Stimulated activated CD4-positive, alpha-beta T cell treated with anti-CD3 and anti-CD28 coated beads, Interleukin-4, amount 100 ng/mL, for 4 hours (primary cell): ENCODE measurements around the gene BAG3.
"Not testable (repeated sequence)": the region's sequence is repeated elsewhere in the genome, so short reads cannot be mapped to it uniquely, and the experiment has no call there.

Experiments
- DNase-seq, 2 experiments: peaks; one replicate each; pipeline ENCODE4 v3.0.0-alpha.2; 2020

Gene BAG3

DNA sequence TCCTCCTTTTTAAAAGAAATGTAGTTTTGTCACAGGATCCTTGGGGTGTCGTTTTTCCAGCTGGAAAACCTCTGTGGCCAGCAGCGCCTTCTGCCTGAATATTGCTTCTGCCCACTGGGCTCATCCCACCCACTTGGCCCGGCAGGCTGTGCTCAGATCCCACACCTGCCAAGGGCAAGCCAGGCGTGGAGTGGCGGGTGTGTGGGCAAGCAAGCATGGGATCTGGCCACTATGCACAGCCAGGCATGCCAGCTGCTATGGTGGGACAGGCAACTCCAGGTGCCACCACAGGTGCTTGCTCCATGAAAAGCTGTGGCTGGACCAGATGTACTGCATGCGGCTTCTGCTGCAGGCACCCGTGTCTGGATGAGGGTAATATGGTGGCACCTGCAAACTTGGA lies 43.4 kb downstream of the BAG3 start:
- no peak for DNase-seq

DNA sequence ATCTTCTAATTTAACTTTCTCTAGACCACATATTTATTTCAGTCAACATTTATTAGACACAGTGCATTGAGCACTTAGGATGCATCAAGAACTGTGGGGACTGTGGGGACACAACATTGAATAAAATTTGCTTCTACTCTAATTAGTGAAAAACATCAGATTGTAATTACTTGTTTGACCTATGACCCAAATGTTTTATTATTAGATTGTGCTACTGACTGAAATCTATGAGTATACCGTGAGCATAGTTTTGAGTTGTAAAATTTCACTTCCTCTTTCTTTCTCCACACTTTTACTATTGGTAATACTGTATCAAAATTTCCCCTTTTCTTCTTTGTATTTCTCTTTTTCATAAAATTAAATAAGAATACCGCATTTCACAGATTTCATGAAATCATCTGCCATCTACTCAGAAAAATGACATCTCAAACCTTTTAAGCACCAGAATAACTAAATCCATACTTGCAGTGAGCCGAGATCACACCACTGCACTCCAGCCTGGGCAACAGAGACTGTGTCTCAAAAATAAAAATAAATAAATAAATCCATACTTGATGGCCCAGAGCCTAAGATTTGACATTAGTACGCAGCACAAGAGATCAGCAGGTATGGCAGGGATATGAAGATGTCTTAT lies 49.3 kb downstream of the BAG3 start:
- no peak for DNase-seq

DNA sequence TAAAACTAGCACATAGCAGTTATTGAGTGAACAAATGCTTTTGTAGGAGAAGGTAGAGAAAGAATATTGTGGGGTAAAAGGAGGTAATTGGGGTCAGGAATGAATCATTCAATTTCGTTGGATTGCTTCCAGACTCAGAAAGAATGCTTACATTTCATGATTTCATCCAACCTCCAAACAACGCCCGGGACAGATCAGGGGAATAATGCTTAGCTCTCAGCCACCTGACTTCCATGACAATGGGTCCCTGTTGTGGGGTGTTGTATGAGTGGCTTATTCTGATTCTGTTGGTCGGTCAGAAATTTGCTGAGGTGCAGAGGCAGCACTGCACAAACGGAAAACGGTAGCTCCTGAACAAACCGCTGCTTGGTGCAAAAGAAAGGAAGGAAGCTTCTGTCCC lies 50.7 kb downstream of the BAG3 start:
- no peak for DNase-seq

DNA sequence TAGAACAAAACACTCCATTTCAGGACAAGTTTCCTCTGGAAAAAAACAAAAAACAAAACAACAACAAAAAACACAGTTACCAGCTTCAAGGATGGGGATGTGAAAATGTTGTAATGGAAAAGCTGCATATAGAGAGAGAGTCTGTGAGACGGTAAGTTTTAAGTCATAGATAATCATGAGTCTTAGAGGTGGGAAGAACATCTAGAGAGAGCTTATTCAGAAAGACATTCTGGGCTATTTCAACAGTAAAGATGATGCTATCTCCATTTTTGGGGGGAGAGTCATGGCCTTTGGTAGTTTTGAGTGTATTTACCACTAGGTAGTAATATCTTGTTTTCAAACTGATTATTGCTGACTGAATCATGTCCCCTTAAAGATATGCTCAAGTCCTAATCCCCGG lies 51.4 kb downstream of the BAG3 start:
- DNase-seq = no peak

DNA sequence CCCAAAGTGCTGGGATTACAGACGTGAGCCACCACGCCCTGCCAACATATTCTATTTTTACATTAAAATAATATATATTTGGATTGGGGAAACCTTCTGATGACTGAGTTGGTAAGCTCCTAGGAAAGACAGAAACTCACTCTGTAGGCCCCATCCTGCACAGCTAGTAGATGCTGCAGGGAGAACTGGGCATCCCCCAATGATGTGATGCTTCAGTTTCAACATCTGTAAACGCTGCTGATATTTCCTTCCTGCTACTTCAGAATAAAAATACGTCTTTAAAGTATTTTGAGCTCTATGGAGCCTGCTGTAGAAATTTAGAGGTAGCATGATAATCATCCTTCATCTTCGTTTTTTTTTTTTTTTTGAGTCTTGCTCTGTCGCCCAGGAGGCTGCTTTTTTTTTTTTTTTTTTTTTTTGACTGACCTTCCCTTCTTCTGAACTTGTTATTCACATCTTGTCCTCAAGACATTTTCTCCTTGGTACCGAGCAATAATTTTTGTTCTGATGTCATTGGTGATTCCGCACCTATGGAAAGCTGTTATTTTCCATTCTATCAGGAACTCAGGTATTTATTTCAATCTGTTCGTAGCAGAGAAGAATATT lies 52.8 kb downstream of the BAG3 start:
- no peak for DNase-seq

DNA sequence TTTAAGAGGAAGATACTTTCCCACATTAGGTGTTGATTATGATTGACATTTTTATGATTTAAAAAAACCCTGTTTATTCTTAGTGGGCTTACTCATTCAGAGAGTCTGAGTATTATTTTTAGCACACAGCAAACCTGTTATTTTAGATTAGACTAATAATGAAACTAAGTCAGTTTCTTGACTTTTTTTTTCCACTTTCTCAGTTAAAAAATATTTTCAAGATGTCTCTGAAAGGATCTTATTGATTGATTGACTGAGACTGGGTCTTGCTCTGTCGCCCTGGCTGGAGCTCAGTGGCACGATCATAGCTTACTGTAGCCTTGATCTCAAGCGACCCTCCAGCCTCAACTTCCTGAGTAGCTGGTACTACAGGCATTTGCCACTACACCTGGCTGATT lies 54.3 kb downstream of the BAG3 start:
- DNase-seq = no peak

DNA sequence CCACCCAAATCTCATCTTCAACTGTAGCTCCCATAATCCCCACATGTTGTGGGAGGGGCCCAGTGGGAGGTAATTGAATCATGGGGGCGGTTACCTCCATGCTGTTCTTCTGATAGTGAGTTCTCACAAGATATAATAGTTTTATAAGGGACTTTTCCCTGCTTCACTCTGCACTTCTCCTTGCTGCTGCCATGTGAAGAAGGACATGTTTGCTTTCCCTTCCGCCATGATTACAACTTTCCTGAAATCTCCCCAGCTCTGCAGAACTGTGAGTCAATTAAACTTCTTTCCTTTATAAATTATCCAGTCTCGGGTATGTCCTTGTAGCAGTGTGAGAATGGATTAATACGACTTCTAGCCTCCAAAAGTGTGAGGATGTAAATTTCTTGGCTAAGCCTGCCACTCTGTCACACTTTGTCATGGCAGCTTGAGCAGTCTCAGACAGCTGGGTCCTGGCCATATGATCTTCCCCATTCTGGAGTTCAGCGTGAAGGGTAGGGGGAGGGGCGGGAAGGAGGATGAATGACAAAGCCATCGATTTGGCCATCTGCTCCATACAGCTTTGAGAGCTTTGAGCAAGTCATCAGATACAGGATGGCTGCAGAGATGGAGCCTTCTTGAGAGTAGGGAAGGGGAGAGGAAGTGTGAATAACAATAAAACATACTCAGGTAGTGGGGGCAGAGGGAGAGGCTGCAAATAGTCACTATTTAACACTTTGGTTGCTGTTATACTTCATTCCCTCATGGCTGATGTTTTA lies 55.5 kb downstream of the BAG3 start:
- no peak for DNase-seq

DNA sequence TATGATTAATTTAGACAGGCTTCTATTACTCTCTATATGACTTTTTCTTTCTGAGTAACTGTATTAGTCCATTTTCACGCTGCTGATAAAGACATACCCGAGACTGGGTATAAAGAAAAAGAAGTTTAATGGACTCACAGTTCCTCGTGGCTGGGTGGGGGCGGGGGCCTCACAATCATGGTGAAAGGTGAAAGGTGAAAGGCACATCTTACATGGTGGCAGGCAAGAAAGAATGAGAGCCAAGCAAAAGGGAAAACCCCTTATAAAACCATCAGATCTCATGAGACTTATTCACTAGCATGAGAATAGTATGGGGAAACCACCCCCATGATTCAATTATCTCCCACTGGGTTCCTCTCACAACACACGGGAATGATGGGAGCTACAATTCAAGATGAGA lies 56.2 kb downstream of the BAG3 start:
- peak in 1 of 2 experiments; percentile 57 for DNase-seq

DNA sequence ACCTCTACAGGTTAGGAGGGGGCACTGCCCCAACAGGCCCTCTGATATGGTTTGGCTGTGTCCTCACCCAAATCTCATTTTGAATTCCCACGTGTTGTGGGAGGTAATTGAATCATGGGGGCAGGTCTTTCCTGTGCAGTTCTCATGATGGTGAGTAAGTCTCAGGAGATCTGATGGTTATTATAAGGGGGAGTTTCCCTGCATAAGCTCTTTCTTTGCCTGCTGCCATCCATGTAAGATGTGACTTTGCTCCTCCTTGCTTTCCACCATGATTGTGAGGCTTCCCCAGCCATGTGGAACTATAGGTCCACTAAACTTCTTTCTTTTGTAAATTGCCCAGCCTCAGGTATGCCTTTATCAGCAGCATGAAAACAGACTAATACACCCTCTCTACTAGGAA lies 59.8 kb downstream of the BAG3 start:
- not testable (repeated sequence) for DNase-seq

DNA sequence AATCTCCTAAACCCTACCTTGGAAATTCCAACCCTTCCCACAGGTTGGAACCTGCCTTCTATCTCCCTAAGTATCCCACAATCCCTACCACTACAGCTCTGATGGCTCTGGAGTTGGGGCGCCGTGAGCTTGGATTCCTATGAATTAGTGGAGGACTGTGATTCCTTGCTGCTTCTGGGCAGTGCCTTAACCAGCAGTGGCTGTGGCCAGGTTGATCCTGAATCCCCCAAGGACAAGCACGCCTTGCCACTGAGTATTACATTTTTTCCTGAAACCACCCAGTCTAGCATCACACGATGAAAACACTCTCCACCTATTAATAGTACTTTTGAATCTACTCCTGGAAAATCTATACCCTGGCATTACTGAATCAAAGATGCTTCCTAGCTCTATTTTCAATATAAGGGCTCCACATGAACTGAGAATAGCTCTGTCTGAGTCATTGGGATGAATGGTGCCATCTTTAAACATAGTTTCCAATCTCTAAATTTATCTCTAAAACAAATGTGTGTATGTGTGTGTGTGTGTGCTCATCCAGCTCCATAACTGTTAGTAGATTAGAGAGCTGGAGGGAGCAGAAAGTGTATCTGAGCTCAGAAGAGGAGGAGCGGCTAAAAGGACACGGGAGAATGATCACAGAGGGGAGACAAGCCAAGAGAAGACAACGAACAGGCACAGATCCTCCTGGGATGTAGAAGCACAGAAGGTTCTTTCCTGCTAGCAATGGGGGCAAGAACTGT lies 62.7 kb downstream of the BAG3 start:
- no peak for DNase-seq

DNA sequence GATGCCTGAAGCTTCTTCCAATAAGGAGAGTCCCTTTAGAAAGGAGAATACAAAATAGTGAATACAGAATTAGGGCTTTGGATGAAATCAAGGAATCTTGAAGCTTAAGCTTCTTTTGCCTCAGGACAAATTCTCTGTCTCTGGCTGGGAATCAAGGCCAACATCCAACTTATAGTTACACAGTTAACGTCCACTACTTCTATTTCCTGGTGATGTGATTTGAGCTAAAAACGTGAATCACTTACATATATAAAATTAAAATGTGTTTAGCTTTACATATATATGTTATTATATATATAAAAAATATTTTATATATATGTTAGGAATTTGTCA lies 63.3 kb downstream of the BAG3 start:
- DNase-seq = no peak

DNA sequence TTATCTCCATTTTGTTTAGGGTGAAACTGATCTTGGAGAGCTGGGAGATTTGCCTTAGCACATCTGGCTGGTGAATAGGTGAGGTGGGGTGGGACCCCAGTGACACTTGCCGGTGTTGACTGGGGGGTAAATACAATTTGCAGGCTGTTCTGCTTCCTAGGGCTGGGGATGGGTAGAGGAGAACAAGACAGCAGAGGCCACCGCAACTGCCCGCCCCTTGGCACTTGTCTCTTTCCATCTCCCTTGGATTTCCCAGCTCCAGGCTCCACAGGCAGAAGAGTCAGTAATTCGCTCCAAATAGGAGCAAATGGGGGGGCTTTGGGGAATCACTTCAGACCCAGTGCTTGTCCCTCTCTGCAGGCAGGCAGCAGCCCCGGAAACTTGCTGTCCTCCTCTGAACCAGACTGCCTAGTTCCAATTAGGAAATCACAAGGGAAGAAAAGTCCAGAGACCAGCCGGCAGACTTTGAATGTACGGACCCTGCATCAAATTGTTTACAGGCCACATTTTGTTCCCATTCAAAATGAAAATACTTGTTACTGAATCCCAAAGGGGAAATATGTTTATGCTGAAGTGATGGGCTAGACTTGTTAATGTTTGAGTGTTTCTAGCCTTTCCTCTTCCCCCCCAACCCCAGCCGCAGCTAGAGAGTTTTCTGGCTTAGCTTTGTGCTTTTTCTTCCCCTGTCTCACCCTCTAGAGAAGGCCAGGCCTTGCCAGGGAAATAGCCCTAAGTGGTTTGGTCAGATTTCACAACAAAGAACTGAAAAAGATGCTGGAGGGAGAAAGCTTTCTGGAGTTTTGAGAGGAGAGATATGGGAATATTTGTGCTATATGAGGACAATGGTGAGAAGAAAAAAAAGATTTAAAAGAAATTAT lies 64.7 kb downstream of the BAG3 start:
- no peak for DNase-seq

DNA sequence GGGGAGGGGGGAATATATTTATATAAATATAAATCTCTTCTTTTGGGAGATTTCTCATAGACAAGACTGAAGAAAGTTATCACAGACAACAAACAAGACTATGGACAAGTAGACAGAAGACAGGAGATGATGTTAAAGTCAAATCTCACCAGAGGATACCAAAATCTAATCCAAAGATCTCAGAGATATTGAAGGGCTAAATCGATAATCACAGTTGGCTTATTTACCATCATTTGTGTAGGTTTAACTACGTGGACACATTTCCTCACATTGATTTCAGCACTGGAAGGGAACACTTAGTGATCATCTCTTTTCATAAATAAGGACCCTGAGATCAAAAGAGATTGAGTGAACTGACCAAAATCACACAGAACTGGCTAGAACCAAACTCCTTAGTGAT lies 72.0 kb downstream of the BAG3 start:
- no peak for DNase-seq

DNA sequence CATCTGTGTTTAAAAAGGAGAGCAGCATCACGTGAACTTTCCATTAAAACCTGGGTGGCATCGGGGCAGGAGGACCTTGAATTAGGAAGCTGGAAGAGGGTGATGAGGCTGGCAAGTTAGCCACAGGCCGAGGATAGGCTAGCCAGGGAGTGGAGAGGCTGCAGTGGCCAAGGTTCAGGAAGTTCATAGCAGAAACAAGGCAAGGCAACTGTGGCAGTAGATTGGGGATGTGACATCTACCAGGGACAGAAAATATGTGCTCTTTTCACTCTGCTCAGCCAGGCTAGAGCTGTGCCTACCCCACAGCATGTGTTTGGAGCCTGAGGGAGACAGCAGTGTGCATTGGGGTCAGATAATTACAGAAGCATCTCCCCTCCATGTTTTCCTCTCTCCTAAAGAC lies 72.4 kb downstream of the BAG3 start:
- no peak for DNase-seq

DNA sequence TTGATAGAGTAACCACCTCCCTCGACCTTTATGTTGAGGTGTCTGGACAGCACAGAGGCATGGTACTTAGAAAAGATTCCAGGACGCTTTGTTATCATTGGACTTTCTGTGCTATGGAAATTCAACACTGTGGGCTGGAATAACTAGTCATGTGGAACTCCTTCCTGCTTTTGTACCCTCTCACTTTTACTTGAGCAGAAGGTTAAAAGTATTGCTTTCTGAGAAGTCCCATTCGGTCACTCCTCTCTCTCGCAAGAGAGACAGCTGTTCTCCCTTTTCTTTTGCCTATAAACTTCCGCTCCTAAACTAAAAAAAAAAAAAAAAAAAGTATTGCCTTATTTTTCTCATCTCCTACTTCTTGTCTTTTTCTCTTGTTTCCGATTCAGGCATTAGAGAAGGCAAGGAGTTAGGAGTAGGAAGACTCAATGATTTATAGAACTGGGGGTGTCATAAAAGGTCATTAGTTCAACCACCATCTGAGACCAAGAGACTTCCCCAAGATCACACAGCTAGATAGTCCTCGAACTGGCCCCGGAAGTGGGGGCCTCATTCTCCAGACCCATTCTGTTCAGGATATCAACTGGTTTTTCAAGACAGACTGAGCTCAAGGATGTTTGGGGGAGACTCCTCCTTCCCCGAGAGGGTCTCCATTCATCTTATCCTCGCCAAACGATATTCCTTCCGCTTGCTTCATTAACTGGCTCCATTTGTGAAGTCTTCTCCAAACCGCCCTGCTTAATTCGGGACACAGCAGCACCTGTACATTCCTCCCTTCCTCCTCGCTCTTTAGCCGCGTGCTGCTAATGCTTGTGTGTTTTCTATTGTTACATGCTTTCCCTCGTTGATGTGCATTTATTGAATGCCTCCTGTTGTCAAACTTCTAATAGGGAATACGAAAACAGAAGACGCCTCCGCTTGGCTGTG lies 73.7 kb downstream of the BAG3 start:
- no peak for DNase-seq

DNA sequence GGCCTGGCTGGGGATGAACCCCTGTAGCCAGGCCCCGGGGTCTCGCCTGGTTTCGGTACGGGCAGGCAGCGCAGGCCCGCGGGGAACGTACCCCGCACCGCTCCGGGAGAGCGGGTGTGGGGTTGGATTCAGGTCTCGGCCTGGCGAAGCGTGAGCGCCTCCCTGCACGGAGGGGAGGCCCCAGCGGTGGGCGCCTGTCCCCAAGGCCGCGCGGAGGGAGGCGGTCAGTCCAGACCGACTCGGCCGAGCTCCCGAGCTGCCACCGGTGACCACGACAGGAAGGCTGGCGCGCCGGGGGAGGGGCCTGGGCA lies 74.3 kb downstream of the BAG3 start:
- no peak for DNase-seq

DNA sequence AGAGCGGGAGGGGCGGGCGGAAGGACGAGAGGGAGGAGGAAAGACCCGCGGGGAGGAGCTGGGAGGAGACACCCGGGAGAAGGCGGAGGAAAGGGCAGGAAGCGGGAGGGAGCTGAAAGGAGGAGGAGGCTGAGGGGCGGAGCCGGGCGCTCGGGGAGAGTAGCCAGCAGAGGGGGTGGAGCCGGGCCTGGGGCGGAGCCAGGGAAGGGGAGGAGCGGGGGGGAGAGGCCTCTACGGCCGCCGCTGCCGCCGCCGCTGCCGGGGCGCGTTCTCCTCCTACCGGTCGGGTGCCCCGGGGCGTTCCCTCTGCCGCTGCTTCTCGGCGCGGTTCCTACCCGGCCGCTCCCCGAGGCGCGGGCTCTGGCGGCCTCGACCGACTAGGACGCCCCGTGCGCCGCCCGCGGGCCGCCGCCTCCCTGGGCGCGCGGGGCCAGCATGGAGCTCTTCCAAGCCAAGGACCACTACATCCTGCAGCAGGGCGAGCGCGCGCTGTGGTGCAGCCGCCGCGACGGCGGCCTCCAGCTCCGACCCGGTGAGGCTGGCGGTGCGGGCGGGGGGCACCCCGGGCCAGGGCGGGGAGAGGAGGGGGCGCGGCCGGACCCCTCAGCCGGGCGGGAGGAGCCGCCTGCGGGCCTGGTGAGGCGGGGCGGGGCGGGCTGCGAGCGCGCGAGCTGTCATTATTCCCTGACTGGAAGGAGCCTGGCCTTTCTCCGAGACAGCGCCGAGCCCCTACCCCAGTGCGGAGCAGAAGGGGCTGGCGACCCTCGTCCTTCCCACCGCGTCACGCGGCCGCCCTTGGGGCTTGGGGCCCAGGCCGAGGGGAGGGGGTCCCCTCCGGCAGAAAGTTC lies 74.9 kb downstream of the BAG3 start, which contains the start of gene INPP5F:
Gene INPP5F, plus strand, starts transcription at position 223 of the 848 bp plus-strand sequence. Its CDS starts 213 bp downstream, at position 436.
- peak; percentile 98 to 100 for DNase-seq

DNA sequence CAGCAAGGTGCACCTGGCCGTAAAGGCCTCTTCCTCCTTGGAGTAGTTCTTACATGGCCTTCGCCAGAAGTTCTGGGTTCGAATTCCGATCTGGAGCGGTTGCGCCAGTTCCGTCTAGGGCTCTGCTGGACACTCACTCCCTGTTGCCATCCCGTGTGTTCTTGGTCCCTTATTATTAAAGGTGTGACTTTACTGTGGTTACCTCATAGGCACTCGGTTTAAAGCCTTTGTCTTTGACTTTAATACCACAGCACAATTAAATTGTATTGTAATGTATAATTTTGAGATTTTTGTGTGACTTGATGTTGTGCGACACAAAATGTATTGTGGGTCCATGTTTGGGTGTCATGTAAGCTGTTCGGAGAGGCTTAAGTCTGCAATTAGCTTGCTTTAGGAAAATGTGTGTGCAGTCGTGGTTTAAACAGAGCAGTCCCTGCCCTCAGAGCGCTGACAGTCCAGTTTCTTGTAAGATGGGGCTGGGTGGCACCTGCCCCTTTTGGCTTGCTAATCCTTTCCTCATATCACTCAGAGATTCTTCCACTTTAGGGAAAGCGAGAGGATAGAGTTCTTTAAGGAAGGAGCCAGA lies 75.6 kb downstream of the BAG3 start:
- DNase-seq = no peak
